Vagina (tissue), 2 donors: ENCODE measurements around the gene PUS3.

ENCODE experiments used
- CTCF ChIP-seq, 3 experiments: fragments of 450-650 bp in 2 of 3; fragments of 200-600 bp in 1 of 3; sonication (generic) in 1 of 3; IDR thresholded peaks; one replicate each; pipeline ENCODE4 v1.5.1; 2017 to 2019; ENCODE audit warnings: antibody characterized with exemption in 3 of 3, mild to moderate bottlenecking in 2 of 3, moderate library complexity in 2 of 3
- POLR2A ChIP-seq, 2 donors: fragments of 450-650 bp; IDR thresholded peaks; one replicate each; pipeline ENCODE4 v1.6.1; 2017; ENCODE audit warnings: antibody characterized with exemption in 2 of 2, mild to moderate bottlenecking in 2 of 2, moderate library complexity in 2 of 2
- POLR2AphosphoS5 ChIP-seq, 2 donors: sonication (generic); formaldehyde crosslinking; IDR thresholded peaks; one replicate each; pipeline ENCODE4 v1.9.0; 2017; ENCODE audit warnings: antibody characterized with exemption in 2 of 2, mild to moderate bottlenecking in 2 of 2, low read depth in 1 of 2; ENCODE audit not compliant: insufficient read depth in 1 of 2

GRCh38 chr11:125930076-125930450 lies 27.1 kb upstream of the PUS3 start:
- TF ChIP-seq POLR2A (IDR thresholded peaks at IDR 0.05), result no peak
- no peak for TF ChIP-seq CTCF (IDR thresholded peaks at IDR 0.05)
- no peak for TF ChIP-seq POLR2AphosphoS5 (IDR thresholded peaks at IDR 0.05; ENCODE audit: insufficient read depth in 1 of 2, low read depth in 1 of 2)
